HG03521 (cell line): ENCODE data around the gene ARID5B.

Experiments used
- ATAC-seq: cut with Tn5 transposase; IDR thresholded peaks from one replicate; pipeline ENCODE4 v1.9.1; 2021; ENCODE audit warnings: mild to moderate bottlenecking, moderate library complexity; ENCODE audit not compliant: unreplicated experiment

Gene ARID5B

GRCh38 chr10:62047228-62047892 is 145.9 kb downstream of the ARID5B start:
- no peak for ATAC-seq

DNA sequence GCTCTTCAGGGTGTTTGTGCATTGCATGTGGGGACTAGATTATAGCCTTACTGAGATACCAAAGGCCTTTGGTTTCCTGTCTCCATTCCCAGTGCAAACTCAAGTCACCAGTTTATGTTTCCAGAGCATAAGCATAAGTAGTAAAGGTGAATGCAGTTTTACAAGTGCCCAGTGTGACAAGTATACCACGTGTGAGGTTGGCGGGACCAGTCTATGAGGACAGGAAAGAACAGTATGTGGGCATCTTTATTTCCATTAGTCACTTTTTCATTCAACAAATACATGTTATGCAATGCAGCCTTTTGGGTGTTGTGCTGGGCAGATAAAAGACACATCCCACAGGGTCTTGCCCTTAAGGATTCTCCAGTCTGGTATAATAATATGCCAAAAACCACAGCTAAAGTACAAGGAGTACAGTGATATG is 146.5 kb downstream of the ARID5B start:
- no peak for ATAC-seq

DNA sequence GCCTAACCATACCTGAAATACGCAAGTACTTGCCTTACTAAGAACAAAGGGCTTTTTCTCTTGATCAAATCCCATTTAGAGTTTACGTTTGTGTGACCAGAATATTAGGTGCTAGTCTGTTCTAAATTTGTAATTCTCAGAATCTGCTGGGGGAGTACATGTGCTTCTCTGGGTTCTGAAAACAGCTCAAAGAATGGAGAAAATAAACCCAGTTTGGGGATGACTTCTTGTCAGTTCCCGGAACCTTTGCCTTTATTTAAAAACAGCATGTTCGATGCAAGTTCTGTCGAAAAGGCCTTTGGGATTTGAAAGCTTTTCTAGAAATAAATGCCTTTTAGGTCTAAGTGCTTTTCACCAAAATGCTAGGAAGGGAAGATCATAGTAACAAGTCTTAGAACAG is 147.0 kb downstream of the ARID5B start:
- ATAC-seq: no peak

GRCh38 chr10:62048919-62049623 is 147.6 kb downstream of the ARID5B start:
- no peak for ATAC-seq

DNA sequence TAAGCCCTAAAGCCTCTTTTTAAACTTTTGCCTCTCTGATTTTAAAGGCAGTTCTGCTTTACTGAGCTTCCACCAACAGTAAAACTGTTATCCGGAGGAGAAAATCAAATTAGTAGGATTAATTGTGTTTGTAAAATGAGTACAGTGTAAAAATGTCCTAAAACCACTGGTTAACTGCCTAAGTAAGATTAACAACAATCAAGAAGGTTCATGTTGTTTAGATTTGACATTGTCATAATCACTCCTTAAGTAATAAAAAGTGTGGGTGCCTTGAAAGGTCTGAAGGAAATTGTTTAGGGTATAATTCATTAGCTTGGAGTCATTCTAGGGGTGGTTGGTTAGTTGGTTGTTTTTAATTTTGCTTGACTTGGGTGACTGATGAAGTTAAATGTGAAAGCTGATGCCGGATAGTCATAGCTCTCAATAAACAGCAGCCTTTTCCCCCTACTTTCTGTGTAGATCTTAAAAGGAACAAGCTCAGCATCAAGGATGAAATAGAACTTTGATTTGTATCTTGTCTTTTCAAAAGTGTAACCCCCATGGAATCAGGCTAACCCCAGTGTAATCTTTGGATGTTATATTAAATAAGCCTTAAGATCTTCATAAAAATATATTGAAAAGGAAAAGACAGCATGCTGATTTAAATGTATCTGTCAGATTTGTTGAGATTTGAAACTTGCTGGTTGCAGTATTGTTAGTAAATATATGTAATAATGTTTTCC is 148.3 kb downstream of the ARID5B start:
- ATAC-seq: no peak

DNA sequence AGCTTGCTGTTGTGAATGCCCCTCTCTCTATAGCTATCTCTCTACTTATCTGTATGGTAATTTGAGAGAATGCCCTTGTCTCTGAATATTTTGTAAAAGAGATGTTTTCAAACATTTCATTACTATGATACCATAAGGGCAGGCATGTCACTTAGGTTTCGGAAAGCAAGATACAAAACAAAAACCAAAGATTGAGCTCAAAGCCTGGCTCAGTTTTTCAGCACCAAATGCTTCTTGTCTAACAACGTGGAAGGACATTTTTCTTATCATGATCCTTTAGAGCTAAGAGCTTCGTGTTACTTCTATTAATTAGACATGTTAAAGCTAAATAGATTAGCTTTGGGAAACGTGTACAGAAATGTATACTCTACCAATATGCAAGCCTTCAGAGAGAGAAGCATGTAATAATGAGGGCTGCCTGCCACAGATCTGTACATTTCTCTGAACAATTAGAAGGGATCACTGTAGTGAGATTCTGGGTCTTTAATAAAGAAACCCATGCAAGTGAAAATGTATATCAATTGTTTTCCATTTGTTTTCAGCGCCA is 148.9 kb downstream of the ARID5B start:
- no peak for ATAC-seq

DNA sequence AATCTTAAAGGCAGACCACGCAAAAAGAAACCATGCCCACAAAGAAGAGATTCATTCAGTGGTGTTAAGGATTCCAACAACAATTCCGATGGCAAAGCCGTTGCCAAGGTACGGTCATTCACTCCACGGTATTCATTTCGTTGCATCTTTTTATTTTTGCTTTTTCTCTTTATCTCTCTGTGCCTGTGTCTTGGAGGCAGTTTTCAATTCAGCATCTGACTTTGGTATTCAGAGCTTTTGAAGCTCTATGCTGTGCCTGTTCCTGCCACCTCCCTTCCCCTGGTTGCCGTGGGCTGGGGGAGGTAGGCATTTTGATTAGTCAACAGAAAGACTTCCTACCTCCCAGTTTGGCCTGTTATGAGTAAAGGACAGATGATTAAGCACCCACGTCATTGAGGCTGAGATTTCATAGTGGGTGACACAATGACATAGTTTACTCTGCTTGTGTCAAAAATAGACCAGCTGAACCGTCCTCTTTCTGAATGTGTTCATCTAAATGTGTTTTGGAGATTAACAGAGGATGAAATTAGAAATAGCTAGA is 149.5 kb downstream of the ARID5B start:
- peak; percentile 54 for ATAC-seq

DNA sequence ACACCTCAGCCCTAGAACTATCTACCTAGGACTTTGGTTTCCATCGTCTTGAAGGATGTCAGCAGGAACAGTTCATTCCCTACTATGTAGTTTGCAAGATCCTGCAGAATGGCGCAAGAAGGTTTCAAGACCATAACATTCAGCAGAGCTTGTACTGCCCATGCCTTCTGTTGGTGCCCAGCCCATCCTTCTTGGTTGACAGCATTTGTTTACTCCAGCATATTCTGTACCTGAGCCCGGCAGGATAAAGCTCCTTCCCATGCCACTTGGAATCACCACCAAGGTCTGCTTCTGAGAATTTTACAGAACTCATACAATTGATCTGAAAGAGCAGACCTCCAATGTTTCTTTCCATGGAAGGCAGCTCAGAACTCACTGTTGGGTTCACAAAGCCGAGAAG is 150.8 kb downstream of the ARID5B start:
- ATAC-seq: no peak

DNA sequence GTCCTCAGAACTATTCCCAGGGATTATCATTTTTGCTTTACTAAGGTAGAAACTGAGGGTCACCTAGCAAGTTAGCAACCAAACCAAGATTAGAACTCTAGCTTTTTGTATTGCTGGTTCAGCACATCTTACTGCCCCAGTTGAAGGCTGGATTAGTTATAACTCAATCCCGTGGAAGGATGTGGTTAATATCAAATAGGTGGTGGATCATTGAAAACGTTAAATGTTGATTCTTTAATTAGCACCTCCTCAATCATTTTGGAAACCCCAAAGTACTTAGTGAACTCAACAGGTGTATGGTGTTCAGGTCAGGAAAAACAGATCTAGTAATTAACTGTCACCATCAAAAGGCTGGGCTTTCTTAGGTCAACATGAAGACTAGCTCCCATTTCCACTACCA is 152.4 kb downstream of the ARID5B start:
- ATAC-seq: no peak

GRCh38 chr10:62054408-62054807 is 152.9 kb downstream of the ARID5B start:
- ATAC-seq: no peak

DNA sequence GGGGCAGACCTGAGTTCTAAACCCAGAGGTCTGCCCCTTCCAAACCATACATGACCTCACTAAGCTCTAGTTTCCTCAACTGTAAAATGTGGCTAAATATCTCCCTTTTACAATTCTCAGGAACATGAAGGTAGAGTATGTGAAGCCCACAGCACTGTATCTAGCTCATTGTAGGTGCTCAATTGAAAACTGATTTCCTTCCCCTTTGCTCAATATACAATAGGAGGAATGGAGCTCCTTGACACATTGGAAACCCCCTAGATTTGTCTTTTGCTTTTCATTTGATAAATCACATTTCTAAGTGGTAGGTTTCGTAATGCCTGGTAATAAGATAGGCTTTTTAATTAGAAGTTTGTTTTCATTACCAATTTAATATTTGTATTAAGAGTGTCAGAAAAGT is 153.3 kb downstream of the ARID5B start:
- no peak for ATAC-seq

- ATAC-seq: no peak
These were observed 154.7 kb downstream of the ARID5B start for GRCh38 chr10:62056219-62056618.

DNA sequence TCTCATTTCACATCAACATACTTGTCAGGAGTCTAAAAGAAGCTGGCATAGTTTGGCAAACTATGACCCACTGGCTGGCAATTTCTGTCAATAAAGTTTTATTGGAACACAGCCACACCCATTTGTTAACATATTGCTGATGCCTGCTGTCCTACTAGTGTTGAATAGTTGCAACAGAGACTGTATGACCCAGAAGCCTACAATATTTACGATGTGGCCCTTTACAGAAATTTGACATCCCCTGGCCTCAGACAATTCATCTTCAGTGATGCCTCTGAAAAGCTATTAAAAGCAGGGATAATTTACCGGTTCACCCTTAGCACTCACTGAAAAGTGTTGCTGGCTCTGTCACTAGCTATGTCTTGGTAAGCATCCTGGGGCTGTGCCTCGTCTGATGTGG is 155.2 kb downstream of the ARID5B start:
- no peak for ATAC-seq

DNA sequence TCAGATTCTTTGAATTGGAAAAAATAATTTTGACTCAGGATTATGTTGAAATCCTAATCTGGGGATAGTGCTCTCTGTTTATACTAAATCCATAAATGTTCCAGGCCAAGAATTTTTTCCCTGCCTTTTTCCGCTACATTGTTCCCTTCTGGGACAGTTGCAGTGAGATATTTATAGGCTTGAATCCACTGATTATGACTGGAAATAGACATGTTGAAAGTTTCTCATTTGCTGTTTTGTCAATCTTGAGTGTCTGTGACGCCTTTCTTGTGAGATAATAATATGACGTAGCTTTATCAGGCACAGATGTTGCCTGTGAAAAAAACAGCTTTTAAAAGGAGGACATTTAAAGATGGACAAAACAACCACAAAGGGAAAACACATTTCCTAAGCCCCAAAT is 155.9 kb downstream of the ARID5B start:
- no peak for ATAC-seq

DNA sequence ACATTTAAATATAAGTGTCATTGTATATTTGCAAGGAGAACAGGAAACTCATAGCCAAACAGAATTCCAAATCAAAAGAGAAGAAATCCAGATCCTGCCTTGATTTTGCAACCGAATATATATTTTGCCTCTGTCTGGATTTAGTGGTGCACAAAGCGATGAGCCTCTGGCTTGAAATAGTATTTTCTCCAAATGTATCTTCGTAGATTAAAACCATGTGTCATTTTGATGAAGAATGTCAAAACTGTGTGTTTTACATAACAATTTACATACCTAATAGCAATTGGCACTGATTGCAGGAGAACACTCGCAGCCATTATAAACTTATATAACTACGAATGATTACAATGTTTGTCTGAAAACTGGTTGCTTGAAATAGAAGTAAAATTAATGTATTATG is 156.4 kb downstream of the ARID5B start:
- ATAC-seq: no peak

DNA sequence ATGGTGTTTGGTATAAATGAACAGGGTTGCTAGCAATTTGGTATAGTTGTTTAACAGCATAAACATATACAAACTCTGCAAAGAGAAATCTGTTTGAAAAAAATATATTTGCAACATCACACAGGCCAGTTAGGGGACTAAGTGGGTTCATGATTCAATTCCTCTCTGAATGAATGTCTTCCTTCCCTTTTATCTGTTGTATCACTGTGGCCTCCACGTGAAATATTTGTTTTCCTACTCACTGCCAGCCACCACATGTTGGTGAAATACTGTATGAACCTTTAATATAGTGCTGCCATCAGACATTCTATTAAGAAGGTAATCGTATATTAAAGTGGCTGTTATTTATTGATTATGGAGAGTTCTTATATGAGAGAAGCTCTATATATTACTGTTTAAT is 157.0 kb downstream of the ARID5B start:
- ATAC-seq: no peak

GRCh38 chr10:62058896-62059216 is 157.4 kb downstream of the ARID5B start:
- no peak for ATAC-seq

- no peak for ATAC-seq
These were observed 157.9 kb downstream of the ARID5B start for GRCh38 chr10:62059217-62059920.

DNA sequence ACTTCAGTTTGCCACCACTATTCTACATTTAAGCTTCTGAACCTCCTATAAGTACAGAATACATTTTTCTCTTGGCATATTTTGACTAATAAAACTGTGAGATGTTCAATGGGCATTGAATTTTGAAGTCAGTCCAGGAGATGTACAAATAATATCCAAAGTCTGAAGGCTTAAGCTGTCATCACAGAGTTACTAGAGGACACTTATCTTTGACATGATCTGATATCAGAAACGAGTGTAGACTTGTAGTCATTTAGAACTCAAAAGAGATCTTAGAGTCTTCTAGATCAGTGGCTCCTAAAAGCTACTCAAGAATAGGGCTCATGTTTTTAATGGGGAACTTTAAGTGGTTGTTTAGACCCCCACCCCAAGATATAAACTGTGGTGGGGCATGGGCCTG is 160.5 kb downstream of the ARID5B start:
- ATAC-seq: no peak

DNA sequence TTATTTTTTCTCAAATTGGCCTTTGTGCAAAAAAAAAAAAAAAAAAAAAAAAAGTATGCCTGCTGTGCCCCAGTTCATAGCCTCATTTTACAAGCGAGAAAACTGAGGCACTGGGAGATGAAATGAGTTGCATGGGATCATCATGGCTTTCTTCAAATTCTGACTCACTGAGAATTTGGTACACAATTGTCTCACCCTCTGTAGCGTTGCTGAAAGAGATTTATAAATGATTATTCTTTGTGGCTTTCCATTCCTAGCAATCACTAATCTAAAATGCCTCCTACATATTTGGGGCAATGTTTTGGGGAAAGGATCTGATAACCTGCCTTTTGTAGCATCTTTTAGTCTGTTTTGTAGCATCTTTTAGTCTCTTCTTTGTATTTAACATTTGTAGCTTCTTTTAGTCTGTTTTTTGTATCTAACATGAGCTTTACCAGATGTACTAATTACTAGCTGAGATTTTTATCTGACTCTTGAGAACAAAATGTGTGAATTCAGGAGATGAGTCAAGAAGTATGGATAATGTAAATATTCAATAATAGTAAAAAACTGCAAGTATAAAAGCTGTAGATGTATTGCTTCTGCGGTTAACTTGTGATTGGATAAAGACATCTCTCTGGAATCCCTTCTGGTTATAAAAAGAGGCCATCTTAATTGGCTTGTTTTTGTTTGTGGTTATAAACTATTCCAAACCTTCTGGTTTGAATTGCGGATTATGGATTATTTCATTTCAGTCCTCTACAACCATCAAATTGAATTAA is 161.4 kb downstream of the ARID5B start:
- no peak for ATAC-seq
